H9 (cell line): Measurements from ENCODE around the gene FZD2. TPM values are rescaled to one million over a fixed set of nuclear protein-coding genes. Genes with fewer than 3 reads are reported as not detected.

Source experiments
- DNase-seq: peaks from one replicate; pipeline ENCODE4 v3.0.0-alpha.2; 2017
- H2AFZ ChIP-seq: one replicate; pipeline ENCODE4 v1.6.1; 2013; ENCODE audit warnings: mild to moderate bottlenecking, low read length, control low read depth, moderate library complexity
- H2AK5ac ChIP-seq: 2 replicates; pipeline ENCODE4 v1.6.1; 2013; ENCODE audit warnings: low read length, control low read depth, mixed read lengths; ENCODE audit not compliant: insufficient read length
- H2BK120ac ChIP-seq: one replicate; pipeline ENCODE4 v1.6.1; 2013; ENCODE audit warnings: low read depth, mild to moderate bottlenecking, low read length, control low read depth, inconsistent platforms; ENCODE audit not compliant: poor library complexity, severe bottlenecking
- H2BK12ac ChIP-seq: 2 replicates; pipeline ENCODE4 v1.6.1; 2013; ENCODE audit warnings: low read length, control low read depth, mixed read lengths, low read depth; ENCODE audit not compliant: insufficient read length
- H2BK15ac ChIP-seq: 2 replicates; pipeline ENCODE4 v1.6.1; 2013; ENCODE audit warnings: low read depth, low read length, control low read depth
- H2BK20ac ChIP-seq: one replicate; pipeline ENCODE4 v1.6.1; 2013; ENCODE audit warnings: low read depth, mild to moderate bottlenecking, low read length, control low read depth, inconsistent platforms; ENCODE audit not compliant: poor library complexity, severe bottlenecking
- H2BK5ac ChIP-seq: 2 replicates; pipeline ENCODE4 v1.6.1; 2013; ENCODE audit warnings: low read length, control low read depth, mixed read lengths; ENCODE audit not compliant: insufficient read length
- H3K14ac ChIP-seq: 2 replicates; pipeline ENCODE4 v1.6.1; 2013; ENCODE audit warnings: low read length, control low read depth; ENCODE audit not compliant: insufficient read depth
- H3K18ac ChIP-seq: 2 replicates; pipeline ENCODE4 v1.6.1; 2013; ENCODE audit warnings: low read depth, mild to moderate bottlenecking, mixed read lengths, low read length, control low read depth; ENCODE audit not compliant: insufficient read length
- H3K23ac ChIP-seq: 2 replicates; pipeline ENCODE4 v1.6.1; 2013; ENCODE audit warnings: low read length, control low read depth, mixed read lengths, low read depth; ENCODE audit not compliant: insufficient read length
- H3K23me2 ChIP-seq: 2 replicates; pipeline ENCODE4 v1.6.1; 2013; ENCODE audit warnings: low read depth, mild to moderate bottlenecking, mixed read lengths, low read length, control low read depth; ENCODE audit not compliant: insufficient read length, poor library complexity, severe bottlenecking
- H3K27ac ChIP-seq: 2 replicates; pipeline ENCODE4 v1.5.1; 2013; ENCODE audit warnings: low read length, control low read depth, mixed read lengths, low read depth; ENCODE audit not compliant: insufficient read length
- H3K27me3 ChIP-seq: 2 replicates; pipeline ENCODE4 v1.6.1; 2013; ENCODE audit warnings: low read length, control low read depth, inconsistent platforms; ENCODE audit not compliant: insufficient read depth
- H3K4ac ChIP-seq: 2 replicates; pipeline ENCODE4 v1.6.1; 2013; ENCODE audit warnings: low read depth, mild to moderate bottlenecking, control low read depth, inconsistent platforms, low read length, moderate library complexity
- H3K4me1 ChIP-seq: 2 replicates; pipeline ENCODE4 v1.6.1; 2013; ENCODE audit warnings: low read length, control low read depth, inconsistent platforms; ENCODE audit not compliant: insufficient read depth
- H3K4me2 ChIP-seq: 2 replicates; pipeline ENCODE4 v1.6.1; 2013; ENCODE audit warnings: low read length, control low read depth, mixed read lengths; ENCODE audit not compliant: insufficient read length, insufficient read depth
- H3K56ac ChIP-seq: 2 replicates; pipeline ENCODE4 v1.6.1; 2013; ENCODE audit warnings: low read depth, mild to moderate bottlenecking, mixed read lengths, low read length, control low read depth; ENCODE audit not compliant: insufficient read length
- H3K79me1 ChIP-seq: 2 replicates; pipeline ENCODE4 v1.6.1; 2013; ENCODE audit warnings: low read depth, mild to moderate bottlenecking, moderate library complexity, low read length, control low read depth, inconsistent platforms; ENCODE audit not compliant: insufficient read depth, poor library complexity, severe bottlenecking
- H3K79me2 ChIP-seq: 2 replicates; pipeline ENCODE4 v1.6.1; 2013; ENCODE audit warnings: low read length, control low read depth, inconsistent platforms; ENCODE audit not compliant: insufficient read depth
- H3K9ac ChIP-seq: 2 replicates; pipeline ENCODE4 v1.6.1; 2013; ENCODE audit warnings: low read length, control low read depth, mixed read lengths; ENCODE audit not compliant: insufficient read length; ENCODE audit errors: extremely low read depth
- H3K9me3 ChIP-seq: one replicate; pipeline ENCODE4 v1.6.1; 2013; ENCODE audit warnings: low read depth, low read length, inconsistent platforms; ENCODE audit not compliant: control insufficient read depth
- H3T11ph ChIP-seq: one replicate; pipeline ENCODE4 v1.6.1; 2013; ENCODE audit warnings: mild to moderate bottlenecking, low read length, control low read depth, inconsistent platforms
- H4K20me1 ChIP-seq: one replicate; pipeline ENCODE4 v1.6.1; 2013; ENCODE audit not compliant: control insufficient read depth, insufficient read length, insufficient read depth
- H4K5ac ChIP-seq: 2 replicates; pipeline ENCODE4 v1.6.1; 2013; ENCODE audit warnings: low read depth, mild to moderate bottlenecking, mixed read lengths, low read length, control low read depth; ENCODE audit not compliant: insufficient read length
- H4K8ac ChIP-seq: replicated peaks from 2 replicates; pipeline ENCODE4 v1.6.1; 2013; ENCODE audit warnings: low read length, control low read depth, mixed read lengths, low read depth; ENCODE audit not compliant: insufficient read length
- H4K91ac ChIP-seq: 2 replicates; pipeline ENCODE4 v1.6.1; 2013; ENCODE audit warnings: low read depth, mild to moderate bottlenecking, moderate library complexity, mixed read lengths, low read length, control low read depth; ENCODE audit not compliant: insufficient read length
- H3K27ac Mint-ChIP-seq, 3 experiments: 2 replicates in 2 of 3; 3 replicates in 1 of 3; pipeline ENCODE4 v1.8.0; 2020 to 2021; ENCODE audit warnings: mixed read lengths in 3 of 3, mild to moderate bottlenecking in 1 of 3, moderate library complexity in 1 of 3
- H3K27me3 Mint-ChIP-seq: 2 replicates; pipeline ENCODE4 v1.8.0; 2021; ENCODE audit warnings: low read depth, mild to moderate bottlenecking, moderate library complexity, mixed read lengths
- H3K36me3 Mint-ChIP-seq, 3 experiments: 2 replicates in 2 of 3; 3 replicates in 1 of 3; pipeline ENCODE4 v1.8.0; 2020 to 2021; ENCODE audit warnings: low read depth in 3 of 3, mixed read lengths in 3 of 3; ENCODE audit not compliant: insufficient read depth in 1 of 3
- H3K4me1 Mint-ChIP-seq, 2 experiments: 2 replicates each; pipeline ENCODE4 v1.8.0; 2020; ENCODE audit warnings: mixed read lengths in 2 of 2
- H3K4me3 Mint-ChIP-seq, 2 experiments: 2 replicates in 1 of 2; 3 replicates in 1 of 2; pipeline ENCODE4 v1.8.0; 2020 to 2021; ENCODE audit warnings: mild to moderate bottlenecking in 2 of 2, mixed read lengths in 2 of 2, moderate library complexity in 1 of 2
- H3K9me3 Mint-ChIP-seq, 2 experiments: 2 replicates in 1 of 2; 3 replicates in 1 of 2; pipeline ENCODE4 v1.8.0; 2020; ENCODE audit warnings: mild to moderate bottlenecking in 2 of 2, mixed read lengths in 2 of 2, moderate library complexity in 1 of 2
- CTCF ChIP-seq: fragments of 200-600 bp; sonication (generic); conservative IDR thresholded peaks from 3 replicates; pipeline ENCODE4 v1.8.0; 2021; ENCODE audit warnings: antibody characterized with exemption, mild to moderate bottlenecking
- WGBS: extraction: QIAGEN DNeasy Blood & Tissue Kit; methylation state at CpG from one replicate; pipeline ENCODE4 v1.1.7; 2013; ENCODE audit warnings: missing lambda C conversion rate, low lambda C conversion rate, mixed read lengths; ENCODE audit not compliant: insufficient read length; ENCODE audit errors: extremely low coverage; 5-methylcytosine and 5-hydroxymethylcytosine counted together
- total RNA-seq: library from RNA; stranded (reverse); gene quantifications from 2 replicates; pipeline ENCODE4 v1.2.1, GENCODE V29; 2021

Gene FZD2
- total RNA-seq, 1 experiment from 2014 or later = 18.2 TPM

GRCh38 chr17:44549686-44550085 lies 7.6 kb upstream of the FZD2 start:
- Histone ChIP-seq H2BK12ac (no peak overlapping the region), H4K5ac (no peak overlapping the region), H3K79me2 (no peaks in the 10 kb centered on the region), H3T11ph (no peak overlapping the region), H2AFZ (no peak overlapping the region), H3K9ac (no peak overlapping the region), H2AK5ac (no peak overlapping the region), H2BK15ac (no peak overlapping the region), H3K79me1 (no peaks in the 10 kb centered on the region), H3K23ac (no peak overlapping the region), H2BK20ac (no peak overlapping the region), H3K56ac (no peak overlapping the region), H4K91ac (no peak overlapping the region), H3K18ac (no peak overlapping the region), H2BK120ac (no peak overlapping the region), H4K8ac (no peak overlapping the region), H3K4ac (no peak overlapping the region), H3K27me3 (peaks cover 11% of the 10 kb centered on the region; the same call in 1 of the 2 replicates), H3K9me3 (no peaks in the 10 kb centered on the region), H3K4me2 (no peak overlapping the region), H3K27ac (no peak overlapping the region), H3K14ac (no peak overlapping the region), H3K23me2 (no peaks in the 10 kb centered on the region), H4K20me1 (no peaks in the 10 kb centered on the region), H3K4me1 (peaks cover 16% of the 10 kb centered on the region; the same call in 1 of the 2 replicates), H2BK5ac (no peak overlapping the region)
- TF ChIP-seq CTCF = no peak
- no CpG with 5 or more reads among the region's 6 CpGs for WGBS
- peaks cover 2 to 5% of the 10 kb centered on the region in 2 experiments; a peak in 3 of 5 replicates for H3K9me3 Mint-ChIP-seq
- no peak overlapping the region for H3K27ac Mint-ChIP-seq
- DNase-seq = no peak
- H3K27me3 Mint-ChIP-seq = peaks cover 78% of the 10 kb centered on the region
- peaks cover 59 to 63% of the 10 kb centered on the region in 2 experiments for H3K4me1 Mint-ChIP-seq
- peaks cover 0 to 6% (median 4%) of the 10 kb centered on the region in 3 experiments; a peak in 4 of 7 replicates for H3K36me3 Mint-ChIP-seq
- H3K4me3 Mint-ChIP-seq = no peak overlapping the region
